ENCODE measurements around the gene NANOS1. TPM values are rescaled to one million over a fixed set of nuclear protein-coding genes. Genes with fewer than 3 reads are reported as not detected.
A peak's percentile ranks its signal among the peaks of the same experiment; 100 is the strongest.

The NANOS1 gene
- 0.12 TPM for total RNA-seq (2013)
- polyA plus RNA-seq, result under 1 TPM in 1 of 3 donors, not detected in 2; 0.04 TPM
- not detected in 2 replicates for polyA minus RNA-seq
- 0.03 to 2.4 (median 0.25) reads per million in 11 experiments for total RNA-seq

GRCh38 chr10:119029613-119030420 lies at the start of gene NANOS1:
TSS of gene NANOS1 (plus strand) at chr10:119029714. CDS start at chr10:119029802, 88 bp downstream.
- Histone ChIP-seq H3K27me3 (ENCODE audit: control insufficient read depth in 2 of 2, insufficient read depth in 2 of 2, low read length in 2 of 2) (peaks cover 9 to 29% of the 10 kb centered on the region in 2 donors), H3K4me3 (replicated peaks in 1 of 3; ENCODE audit: low read depth in 2 of 3, low read length in 3 of 3) (peak within 1 kb of the TSS; percentile 14 to 73 (median 14)), H3K4me1 (ENCODE audit: control insufficient read depth in 1 of 2, insufficient read depth in 2 of 2, low read length in 2 of 2) (peaks cover 12 to 24% of the 10 kb centered on the region in 2 donors), H3K4me2 (replicated peaks; ENCODE audit: extremely low read depth, low read length, poor library complexity, severe bottlenecking) (peak within 1 kb of the TSS; percentile 75), H3K79me2 (ENCODE audit: insufficient read depth, low read length) (no peaks in the 10 kb centered on the region), H4K20me1 (ENCODE audit: insufficient read depth, low read length) (peaks cover 44% of the 10 kb centered on the region), H2AFZ (ENCODE audit: insufficient read depth, low read depth, low read length, poor library complexity, severe bottlenecking) (peak within 1 kb of the TSS; percentile 53), H3K9me3 (replicated peaks in 1 of 2; ENCODE audit: control insufficient read depth in 1 of 2, insufficient read depth in 1 of 2, low read length in 2 of 2) (no peaks in the 10 kb centered on the region), H3K27ac (ENCODE audit: low read depth in 1 of 2, low read length in 2 of 2) (no peak within 1 kb of the TSS), H3K9ac (ENCODE audit: insufficient read depth, low read length, poor library complexity, severe bottlenecking) (no peak within 1 kb of the TSS), H3K36me3 (replicated peaks in 1 of 2; ENCODE audit: control insufficient read depth in 1 of 2, insufficient read depth in 2 of 2, low read length in 2 of 2) (peaks cover 24 to 35% of the 10 kb centered on the region in 2 donors)
- H3K27ac Mint-ChIP-seq, result no peak within 1 kb of the TSS
- H3K36me3 Mint-ChIP-seq, result peaks cover 30 to 33% of the 10 kb centered on the region in 2 donors
- no peak for DNase-seq
- H3K9me3 Mint-ChIP-seq, result peaks cover 0 to 4% (median 0%) of the 10 kb centered on the region in 7 donors
- peaks cover 21 to 38% (median 27%) of the 10 kb centered on the region in 3 donors for H3K27me3 Mint-ChIP-seq (ENCODE audit: low read depth in 3 of 3)
- TF ChIP-seq, protein P1, sequence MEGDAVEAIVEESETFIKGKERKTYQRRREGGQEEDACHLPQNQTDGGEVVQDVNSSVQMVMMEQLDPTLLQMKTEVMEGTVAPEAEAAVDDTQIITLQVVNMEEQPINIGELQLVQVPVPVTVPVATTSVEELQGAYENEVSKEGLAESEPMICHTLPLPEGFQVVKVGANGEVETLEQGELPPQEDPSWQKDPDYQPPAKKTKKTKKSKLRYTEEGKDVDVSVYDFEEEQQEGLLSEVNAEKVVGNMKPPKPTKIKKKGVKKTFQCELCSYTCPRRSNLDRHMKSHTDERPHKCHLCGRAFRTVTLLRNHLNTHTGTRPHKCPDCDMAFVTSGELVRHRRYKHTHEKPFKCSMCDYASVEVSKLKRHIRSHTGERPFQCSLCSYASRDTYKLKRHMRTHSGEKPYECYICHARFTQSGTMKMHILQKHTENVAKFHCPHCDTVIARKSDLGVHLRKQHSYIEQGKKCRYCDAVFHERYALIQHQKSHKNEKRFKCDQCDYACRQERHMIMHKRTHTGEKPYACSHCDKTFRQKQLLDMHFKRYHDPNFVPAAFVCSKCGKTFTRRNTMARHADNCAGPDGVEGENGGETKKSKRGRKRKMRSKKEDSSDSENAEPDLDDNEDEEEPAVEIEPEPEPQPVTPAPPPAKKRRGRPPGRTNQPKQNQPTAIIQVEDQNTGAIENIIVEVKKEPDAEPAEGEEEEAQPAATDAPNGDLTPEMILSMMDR (IDR thresholded peaks at IDR 0.05), result no peak
- peak within 1 kb of the TSS; percentile 77 to 86 for H3K4me3 Mint-ChIP-seq
- under 1% methylated on average over 136 of the region's 136 CpGs for WGBS (ENCODE audit: insufficient coverage)
- intact Hi-C loops (cut with micrococcal nuclease), result no loop called here
- peaks cover 17% of the 10 kb centered on the region for H3K4me1 Mint-ChIP-seq

DNA sequence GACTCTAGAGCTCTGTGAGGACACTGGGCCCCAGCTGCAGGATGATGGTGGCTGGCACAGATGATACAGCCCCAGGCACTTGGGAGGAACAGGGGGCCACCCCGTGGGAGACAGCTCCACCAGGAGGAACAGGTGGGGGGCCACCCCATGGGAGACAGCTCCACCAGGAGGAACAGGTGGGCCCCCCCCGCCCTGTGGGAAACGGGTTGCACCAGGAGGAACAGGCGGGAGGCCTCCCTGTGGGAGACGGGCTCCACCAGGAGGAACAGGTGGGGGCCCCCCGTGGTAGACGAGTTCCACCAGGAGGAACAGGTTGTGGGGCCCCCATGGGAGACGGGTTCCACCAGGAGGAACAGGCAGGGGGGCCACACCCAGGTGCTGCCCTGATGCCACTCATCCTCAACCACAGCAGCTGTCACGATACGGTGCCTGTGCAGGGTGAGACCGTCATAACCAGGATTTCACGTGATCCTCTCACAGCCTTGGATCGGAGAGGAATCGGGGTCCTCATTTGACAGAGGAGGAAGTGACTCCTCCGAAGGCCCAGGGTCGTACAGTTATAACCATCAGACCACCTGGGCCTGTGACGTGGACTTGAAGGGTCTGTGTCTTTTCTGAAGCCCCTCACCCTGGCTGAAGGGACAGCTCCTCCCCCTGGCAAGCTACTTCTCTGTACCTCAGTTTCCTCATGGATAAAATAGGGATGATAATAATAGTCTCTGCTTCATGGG lies 49.2 kb upstream of the NANOS1 start:
- Histone ChIP-seq H3K9me3 (replicated peaks in 1 of 2; ENCODE audit: control insufficient read depth in 1 of 2, insufficient read depth in 1 of 2, low read length in 2 of 2) (peaks cover under 1 to 3% of the 10 kb centered on the region in 2 donors), H3K27ac (ENCODE audit: low read depth in 1 of 2, low read length in 2 of 2) (no peak overlapping the region), H4K20me1 (ENCODE audit: insufficient read depth, low read length) (no peaks in the 10 kb centered on the region), H3K4me3 (replicated peaks in 1 of 3; ENCODE audit: low read depth in 2 of 3, low read length in 3 of 3) (no peak overlapping the region), H3K79me2 (ENCODE audit: insufficient read depth, low read length) (no peaks in the 10 kb centered on the region), H3K27me3 (ENCODE audit: control insufficient read depth in 2 of 2, insufficient read depth in 2 of 2, low read length in 2 of 2) (no peaks in the 10 kb centered on the region), H3K36me3 (replicated peaks in 1 of 2; ENCODE audit: control insufficient read depth in 1 of 2, insufficient read depth in 2 of 2, low read length in 2 of 2) (no peaks in the 10 kb centered on the region), H2AFZ (ENCODE audit: insufficient read depth, low read depth, low read length, poor library complexity, severe bottlenecking) (no peak overlapping the region), H3K4me1 (ENCODE audit: control insufficient read depth in 1 of 2, insufficient read depth in 2 of 2, low read length in 2 of 2) (no peaks in the 10 kb centered on the region), H3K4me2 (replicated peaks; ENCODE audit: extremely low read depth, low read length, poor library complexity, severe bottlenecking) (no peak overlapping the region), H3K9ac (ENCODE audit: insufficient read depth, low read length, poor library complexity, severe bottlenecking) (no peak overlapping the region)
- H3K27ac Mint-ChIP-seq, result no peak overlapping the region
- WGBS (ENCODE audit: insufficient coverage), result 89% methylated on average over 17 of the region's 17 CpGs
- no peak for DNase-seq
- intact Hi-C loops (cut with micrococcal nuclease), result no loop called here
- H3K9me3 Mint-ChIP-seq, result peaks cover 5 to 19% (median 12%) of the 10 kb centered on the region in 7 donors
- H3K4me3 Mint-ChIP-seq, result no peak overlapping the region
- H3K4me1 Mint-ChIP-seq, result no peaks in the 10 kb centered on the region
- H3K36me3 Mint-ChIP-seq, result no peaks in the 10 kb centered on the region
- peaks cover 3 to 7% (median 6%) of the 10 kb centered on the region in 3 donors for H3K27me3 Mint-ChIP-seq (ENCODE audit: low read depth in 3 of 3)
- TF ChIP-seq, protein P1 (IDR thresholded peaks at IDR 0.05), result no peak
